HepG2 (cell line): ENCODE data around the gene FAM181A. TPM values are rescaled to one million over a fixed set of nuclear protein-coding genes. Genes with fewer than 3 reads are reported as not detected.

ENCODE experiments used
- CHD4 ChIP-seq: fragments of 200-600 bp; sonication (generic); IDR thresholded peaks from 2 replicates; pipeline ENCODE4 v1.7.0; 2017; ENCODE audit warnings: mild to moderate bottlenecking, low read length, borderline replicate concordance
- ISL2 ChIP-seq: sonication (generic); formaldehyde crosslinking; IDR thresholded peaks from 2 replicates; pipeline ENCODE4 v1.5.0; 2020; ENCODE audit warnings: missing genetic modification reagents
- NFKB2 ChIP-seq: sonication (generic); formaldehyde crosslinking; IDR thresholded peaks from 2 replicates; pipeline ENCODE4 v1.4.0; 2020; ENCODE audit warnings: missing genetic modification reagents, borderline replicate concordance
- TBX2 ChIP-seq: sonication (generic); formaldehyde crosslinking; IDR thresholded peaks from 2 replicates; pipeline ENCODE4 v1.5.0; 2020; ENCODE audit warnings: missing genetic modification reagents, mild to moderate bottlenecking, borderline replicate concordance
- TEAD2 ChIP-seq: sonication (generic); formaldehyde crosslinking; IDR thresholded peaks from 2 replicates; pipeline ENCODE4 v1.9.0; 2021; ENCODE audit warnings: missing genetic modification reagents
- TGIF2 ChIP-seq: IDR thresholded peaks from 2 replicates; pipeline ENCODE4 v1.6.1; 2016; ENCODE audit warnings: control low read depth, missing compliant biosample characterization
- ZFP91 ChIP-seq: sonication (generic); formaldehyde crosslinking; IDR thresholded peaks from 2 replicates; pipeline ENCODE4 v1.9.0; 2022; ENCODE audit warnings: missing genetic modification reagents, mild to moderate bottlenecking, borderline replicate concordance
- ZNF124 ChIP-seq: sonication (generic); formaldehyde crosslinking; IDR thresholded peaks from 2 replicates; pipeline ENCODE4 v1.4.0; 2020; ENCODE audit warnings: missing genetic modification reagents
- ZNF333 ChIP-seq: sonication (generic); formaldehyde crosslinking; IDR thresholded peaks from 2 replicates; pipeline ENCODE4 v1.4.0; 2020; ENCODE audit warnings: mild to moderate bottlenecking, missing genetic modification reagents, borderline replicate concordance
- ZNF33A ChIP-seq: sonication (generic); formaldehyde crosslinking; IDR thresholded peaks from 2 replicates; pipeline ENCODE4 v1.5.1; 2020; ENCODE audit warnings: missing genetic modification reagents, mild to moderate bottlenecking, moderate library complexity, borderline replicate concordance
- ZNF674 ChIP-seq: sonication (generic); formaldehyde crosslinking; IDR thresholded peaks from 2 replicates; pipeline ENCODE4 v1.5.0; 2020; ENCODE audit warnings: low read depth, mild to moderate bottlenecking, missing genetic modification reagents
- ZNF687 ChIP-seq: sonication (generic); formaldehyde crosslinking; IDR thresholded peaks from 2 replicates; pipeline ENCODE4 v1.5.1; 2020; ENCODE audit warnings: mild to moderate bottlenecking, missing genetic modification reagents, moderate library complexity
- ZNF709 ChIP-seq: sonication (generic); formaldehyde crosslinking; IDR thresholded peaks from 2 replicates; pipeline ENCODE4 v1.5.0; 2020; ENCODE audit warnings: mild to moderate bottlenecking, missing genetic modification reagents
- ZSCAN12 ChIP-seq: sonication (generic); formaldehyde crosslinking; IDR thresholded peaks from 2 replicates; pipeline ENCODE4 v1.9.0; 2021; ENCODE audit warnings: mild to moderate bottlenecking, missing genetic modification reagents
- polyA plus RNA-seq, 8 experiments: library from polyadenylated mRNA; depleted of rRNA in 3 of 8; stranded (reverse) in 7 of 8; unstranded in 1 of 8; fragments of >200 nt; fragmentation: Illumina TruSeq in 4 of 8; extraction: Trizol in 4 of 8; gene quantifications; 2 replicates each; pipeline versions ENCODE4 v1.2.1 to v1.2.3, GENCODE V29; 2011 to 2016; ENCODE audit warnings: low read depth in 4 of 8, missing spikeins in 1 of 8, mixed read lengths in 1 of 8; ENCODE audit not compliant: insufficient read depth in 1 of 8
- total RNA-seq, 5 experiments: library from RNA; depleted of rRNA; stranded (reverse); fragments of >200 nt; fragmentation: Illumina TruSeq; extraction: Trizol; gene quantifications; 2 replicates each; pipeline ENCODE4 v1.2.3, GENCODE V29; 2016; ENCODE audit warnings: low read depth in 1 of 5
- TF ChIP-seq, protein P1 (sequence below), 2 experiments: sonication (generic) in 1 of 2; formaldehyde crosslinking in 1 of 2; IDR thresholded peaks; 2 replicates each; pipeline versions ENCODE4 v1.4.0 to v1.6.1; 2016 to 2020; ENCODE audit warnings: borderline replicate concordance in 1 of 2, low read depth in 1 of 2, mild to moderate bottlenecking in 1 of 2, missing genetic modification reagents in 1 of 2
- TF ChIP-seq, protein P2 (sequence below): sonication (generic); formaldehyde crosslinking; IDR thresholded peaks from 2 replicates; pipeline ENCODE4 v1.5.0; 2020; ENCODE audit warnings: missing genetic modification reagents

FAM181A gene
- total and polyA plus RNA-seq, 2 of the 13 experiments (the other 11 are each of a cell fraction or from before 2014, with no cell fraction given) = 1.1 to 1.5 TPM

- TF ChIP-seq ZNF687 (CRISPR knock-in tag) (peak; percentile 99), TBX2 (CRISPR knock-in tag) (peak; percentile 99), ZNF124 (CRISPR knock-in tag) (peak; percentile 79; the same call in 1 of the 2 replicates), ISL2 (CRISPR knock-in tag) (peak; percentile 84), CHD4 (no peak), ZNF674 (CRISPR knock-in tag) (0 out of 2 replicates have a peak, but pooled peaks have one; percentile 52), ZNF33A (CRISPR knock-in tag) (no peak), ZNF333 (CRISPR knock-in tag) (0 out of 2 replicates have a peak, but pooled peaks have one; percentile 15), NFKB2 (CRISPR knock-in tag) (peak; percentile 48; the same call in 1 of the 2 replicates), TEAD2 (0 out of 2 replicates have a peak, but pooled peaks have one; percentile 31), ZSCAN12 (CRISPR knock-in tag) (no peak; the same call in 1 of the 2 replicates), ZNF709 (CRISPR knock-in tag) (peak; percentile 95), ZFP91 (CRISPR knock-in tag) (peak; percentile 91; the same call in 1 of the 2 replicates), TGIF2 (CRISPR knock-in tag) (peak; percentile 94)
- TF ChIP-seq, protein P1, sequence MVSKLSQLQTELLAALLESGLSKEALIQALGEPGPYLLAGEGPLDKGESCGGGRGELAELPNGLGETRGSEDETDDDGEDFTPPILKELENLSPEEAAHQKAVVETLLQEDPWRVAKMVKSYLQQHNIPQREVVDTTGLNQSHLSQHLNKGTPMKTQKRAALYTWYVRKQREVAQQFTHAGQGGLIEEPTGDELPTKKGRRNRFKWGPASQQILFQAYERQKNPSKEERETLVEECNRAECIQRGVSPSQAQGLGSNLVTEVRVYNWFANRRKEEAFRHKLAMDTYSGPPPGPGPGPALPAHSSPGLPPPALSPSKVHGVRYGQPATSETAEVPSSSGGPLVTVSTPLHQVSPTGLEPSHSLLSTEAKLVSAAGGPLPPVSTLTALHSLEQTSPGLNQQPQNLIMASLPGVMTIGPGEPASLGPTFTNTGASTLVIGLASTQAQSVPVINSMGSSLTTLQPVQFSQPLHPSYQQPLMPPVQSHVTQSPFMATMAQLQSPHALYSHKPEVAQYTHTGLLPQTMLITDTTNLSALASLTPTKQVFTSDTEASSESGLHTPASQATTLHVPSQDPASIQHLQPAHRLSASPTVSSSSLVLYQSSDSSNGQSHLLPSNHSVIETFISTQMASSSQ (IDR thresholded peaks at IDR 0.05; ENCODE audit: low read depth) = peak; percentile 73
- TF ChIP-seq, protein P1 (CRISPR knock-in tag; IDR thresholded peaks at IDR 0.05; ENCODE audit: borderline replicate concordance) = peak; percentile 84; the same call in 1 of the 2 replicates
- TF ChIP-seq, protein P2, sequence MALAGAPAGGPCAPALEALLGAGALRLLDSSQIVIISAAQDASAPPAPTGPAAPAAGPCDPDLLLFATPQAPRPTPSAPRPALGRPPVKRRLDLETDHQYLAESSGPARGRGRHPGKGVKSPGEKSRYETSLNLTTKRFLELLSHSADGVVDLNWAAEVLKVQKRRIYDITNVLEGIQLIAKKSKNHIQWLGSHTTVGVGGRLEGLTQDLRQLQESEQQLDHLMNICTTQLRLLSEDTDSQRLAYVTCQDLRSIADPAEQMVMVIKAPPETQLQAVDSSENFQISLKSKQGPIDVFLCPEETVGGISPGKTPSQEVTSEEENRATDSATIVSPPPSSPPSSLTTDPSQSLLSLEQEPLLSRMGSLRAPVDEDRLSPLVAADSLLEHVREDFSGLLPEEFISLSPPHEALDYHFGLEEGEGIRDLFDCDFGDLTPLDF (CRISPR knock-in tag) = no peak
Measured at GRCh38 chr14:93959239-93960107, 32.3 kb downstream of the FAM181A start (continued).
